WTC11 (cell line): ENCODE results near the gene LRRC17. TPM values are rescaled to one million over a fixed set of nuclear protein-coding genes. Genes with fewer than 3 reads are reported as not detected.

Source experiments
- ATAC-seq: fragments of 200-7000 bp; cut with Tn5 transposase; 2 replicates; pipeline ENCODE4 v1.10.0; 2021; ENCODE audit warnings: mild to moderate bottlenecking, moderate library complexity
- CTCF ChIA-PET: fragments of 300-600 bp; sonication (Branson Sonifier 250); formaldehyde crosslinking; loops from one replicate; lab custom pipeline; 2021; ENCODE audit warnings: antibody characterized with exemption; lab: Charles Lee
- POLR2A ChIA-PET: fragments of 350-600 bp; sonication (Branson Sonifier 250); formaldehyde crosslinking; loops from one replicate; lab custom pipeline; 2021; ENCODE audit warnings: antibody characterized with exemption; lab: Charles Lee
- DNase-seq: peaks from one replicate; pipeline ENCODE4 v3.0.0; 2021; ENCODE audit warnings: low spot score
- H3K27ac Mint-ChIP-seq: 2 replicates; pipeline ENCODE4 v1.8.0; 2021; ENCODE audit warnings: mixed read lengths
- H3K27me3 Mint-ChIP-seq: 2 replicates; pipeline ENCODE4 v1.8.0; 2021; ENCODE audit warnings: low read depth, mild to moderate bottlenecking, moderate library complexity, mixed read lengths
- H3K36me3 Mint-ChIP-seq: 2 replicates; pipeline ENCODE4 v1.8.0; 2021; ENCODE audit warnings: mixed read lengths
- H3K4me1 Mint-ChIP-seq: 2 replicates; pipeline ENCODE4 v1.8.0; 2022; ENCODE audit warnings: mixed read lengths
- H3K4me3 Mint-ChIP-seq: 2 replicates; pipeline ENCODE4 v1.8.0; 2021; ENCODE audit warnings: mild to moderate bottlenecking, moderate library complexity, mixed read lengths
- H3K9me3 Mint-ChIP-seq: 2 replicates; pipeline ENCODE4 v1.8.0; 2021; ENCODE audit warnings: mixed read lengths
- ARID4B ChIP-seq: sonication (generic); formaldehyde crosslinking; IDR thresholded peaks from 2 replicates; pipeline ENCODE4 v1.8.0; 2023; ENCODE audit warnings: missing genetic modification reagents, mild to moderate bottlenecking, borderline replicate concordance
- E2F4 ChIP-seq: sonication (generic); formaldehyde crosslinking; IDR thresholded peaks from 2 replicates; pipeline ENCODE4 v1.8.1; 2022; ENCODE audit warnings: low read depth, mild to moderate bottlenecking, moderate library complexity, missing genetic modification reagents, borderline replicate concordance
- EMX1 ChIP-seq: fragments of 250-450 bp; sonication (Bioruptor Pico); IDR thresholded peaks from 2 replicates; pipeline ENCODE4 v1.8.0; 2021; ENCODE audit warnings: mild to moderate bottlenecking
- GTF2I ChIP-seq: fragments of 250-450 bp; sonication (Bioruptor Pico); conservative IDR thresholded peaks from 2 replicates; pipeline ENCODE4 v1.4.0; 2021; ENCODE audit warnings: mild to moderate bottlenecking
- KAT7 ChIP-seq: sonication (generic); formaldehyde crosslinking; IDR thresholded peaks from 2 replicates; pipeline ENCODE4 v1.8.1; 2023; ENCODE audit warnings: missing genetic modification reagents, mild to moderate bottlenecking, borderline replicate concordance
- MAX ChIP-seq: sonication (generic); formaldehyde crosslinking; IDR thresholded peaks from 2 replicates; pipeline ENCODE4 v1.8.0; 2022; ENCODE audit warnings: mild to moderate bottlenecking, missing genetic modification reagents
- MLX ChIP-seq: sonication (generic); formaldehyde crosslinking; IDR thresholded peaks from 2 replicates; pipeline ENCODE4 v1.8.1; 2023; ENCODE audit warnings: mild to moderate bottlenecking, missing genetic modification reagents, moderate library complexity
- MXD4 ChIP-seq: fragments of 250-450 bp; sonication (Bioruptor Pico); IDR thresholded peaks from 2 replicates; pipeline ENCODE4 v1.8.0; 2021; ENCODE audit warnings: mild to moderate bottlenecking, moderate library complexity, borderline replicate concordance
- MYBL2 ChIP-seq: sonication (generic); formaldehyde crosslinking; IDR thresholded peaks from 2 replicates; pipeline ENCODE4 v1.8.1; 2023; ENCODE audit warnings: mild to moderate bottlenecking, moderate library complexity, missing genetic modification reagents
- NFYB ChIP-seq: sonication (generic); formaldehyde crosslinking; conservative IDR thresholded peaks from 2 replicates; pipeline ENCODE4 v1.8.0; 2022; ENCODE audit warnings: low read depth, missing genetic modification reagents
- NR1H2 ChIP-seq: sonication (generic); formaldehyde crosslinking; IDR thresholded peaks from 2 replicates; pipeline ENCODE4 v1.9.0; 2021; ENCODE audit warnings: mild to moderate bottlenecking, moderate library complexity, missing genetic modification reagents
- OVOL2 ChIP-seq: fragments of 250-450 bp; sonication (Bioruptor Pico); IDR thresholded peaks from 2 replicates; pipeline ENCODE4 v1.9.0; 2021; ENCODE audit warnings: mild to moderate bottlenecking, borderline replicate concordance
- RELA ChIP-seq: sonication (generic); formaldehyde crosslinking; IDR thresholded peaks from 2 replicates; pipeline ENCODE4 v1.8.1; 2022; ENCODE audit warnings: missing genetic modification reagents, mild to moderate bottlenecking, borderline replicate concordance
- SMAD3 ChIP-seq: sonication (generic); formaldehyde crosslinking; IDR thresholded peaks from 2 replicates; pipeline ENCODE4 v1.8.0; 2022; ENCODE audit warnings: missing genetic modification reagents, mild to moderate bottlenecking, borderline replicate concordance
- SOX15 ChIP-seq: fragments of 250-450 bp; sonication (Bioruptor Pico); IDR thresholded peaks from 2 replicates; pipeline ENCODE4 v1.9.0; 2021; ENCODE audit warnings: mild to moderate bottlenecking
- SP1 ChIP-seq: sonication (generic); formaldehyde crosslinking; conservative IDR thresholded peaks from 2 replicates; pipeline ENCODE4 v1.8.1; 2022; ENCODE audit warnings: missing genetic modification reagents
- TEAD1 ChIP-seq: sonication (generic); formaldehyde crosslinking; IDR thresholded peaks from 2 replicates; pipeline ENCODE4 v1.8.0; 2022; ENCODE audit warnings: mild to moderate bottlenecking, missing genetic modification reagents
- TEAD4 ChIP-seq: sonication (generic); formaldehyde crosslinking; IDR thresholded peaks from 2 replicates; pipeline ENCODE4 v1.8.0; 2022; ENCODE audit warnings: mild to moderate bottlenecking, missing genetic modification reagents
- USF1 ChIP-seq: sonication (generic); formaldehyde crosslinking; IDR thresholded peaks from 2 replicates; pipeline ENCODE4 v1.8.0; 2022; ENCODE audit warnings: mild to moderate bottlenecking, missing genetic modification reagents
- ZNF121 ChIP-seq: sonication (generic); formaldehyde crosslinking; IDR thresholded peaks from 2 replicates; pipeline ENCODE4 v1.8.0; 2023; ENCODE audit warnings: missing genetic modification reagents
- ZNF232 ChIP-seq: sonication (generic); formaldehyde crosslinking; IDR thresholded peaks from 2 replicates; pipeline ENCODE4 v1.8.0; 2022; ENCODE audit warnings: mild to moderate bottlenecking, missing genetic modification reagents
- ZNF281 ChIP-seq: sonication (generic); formaldehyde crosslinking; IDR thresholded peaks from 2 replicates; pipeline ENCODE4 v1.8.0; 2023; ENCODE audit warnings: mild to moderate bottlenecking, missing genetic modification reagents
- ZNF423 ChIP-seq: fragments of 250-450 bp; sonication (Bioruptor Pico); IDR thresholded peaks from 2 replicates; pipeline ENCODE4 v2.1.2; 2022; ENCODE audit warnings: mild to moderate bottlenecking, moderate library complexity
- ZNF512 ChIP-seq: sonication (generic); formaldehyde crosslinking; IDR thresholded peaks from 2 replicates; pipeline ENCODE4 v1.8.1; 2022; ENCODE audit warnings: missing genetic modification reagents, borderline replicate concordance
- total RNA-seq: library from RNA; stranded (reverse); gene quantifications from 3 replicates; pipeline ENCODE4 v1.2.3, GENCODE V29; 2021

Gene LRRC17
- total RNA-seq, 1 experiment from 2014 or later: 1.6 TPM

GRCh38 chr7:102967798-102968197, 55.0 kb downstream of the LRRC17 start:
- H3K36me3 Mint-ChIP-seq: no peaks in the 10 kb centered on the region
- no peak for DNase-seq
- ATAC-seq: no peak
- ChIA-PET CTCF (no interaction called here), POLR2A (no interaction called here)
- TF ChIP-seq ZNF281 (CRISPR knock-in tag): no peak
- TF ChIP-seq MYBL2 (CRISPR knock-in tag): no peak
- TF ChIP-seq NFYB: no peak
- no peak for TF ChIP-seq EMX1 (CRISPR knock-in tag)
- no peak for TF ChIP-seq SMAD3 (CRISPR knock-in tag)
- no peak for TF ChIP-seq OVOL2 (CRISPR knock-in tag)
- no peak for TF ChIP-seq RELA
- TF ChIP-seq GTF2I (CRISPR knock-in tag): no peak
- TF ChIP-seq ZNF121 (CRISPR knock-in tag): no peak
- TF ChIP-seq NR1H2 (CRISPR knock-in tag): no peak
- H3K4me1 Mint-ChIP-seq: no peaks in the 10 kb centered on the region
- H3K27me3 Mint-ChIP-seq: no peaks in the 10 kb centered on the region
- H3K4me3 Mint-ChIP-seq: no peak overlapping the region
- no peaks in the 10 kb centered on the region for H3K9me3 Mint-ChIP-seq
- no peak overlapping the region for H3K27ac Mint-ChIP-seq

- H3K27me3 Mint-ChIP-seq: no peaks in the 10 kb centered on the region
- H3K4me1 Mint-ChIP-seq: peaks cover 17% of the 10 kb centered on the region
- CTCF ChIA-PET: no interaction called here
- DNase-seq (no peak), ATAC-seq (no peak)
- no peaks in the 10 kb centered on the region for H3K9me3 Mint-ChIP-seq
- no peak overlapping the region for H3K4me3 Mint-ChIP-seq
- peak overlapping the region; percentile 48; the same call in 1 of the 2 replicates for H3K27ac Mint-ChIP-seq
- POLR2A ChIA-PET: no interaction called here
- H3K36me3 Mint-ChIP-seq: no peaks in the 10 kb centered on the region
- no peak for TF ChIP-seq MLX (CRISPR knock-in tag)
- TF ChIP-seq E2F4: no peak
- no peak for TF ChIP-seq ZNF423 (CRISPR knock-in tag)
- TF ChIP-seq KAT7 (CRISPR knock-in tag): no peak
- no peak for TF ChIP-seq MXD4
- no peak for TF ChIP-seq EMX1 (CRISPR knock-in tag)
- no peak for TF ChIP-seq SOX15 (CRISPR knock-in tag)
- no peak for TF ChIP-seq SP1 (CRISPR knock-in tag)
- no peak for TF ChIP-seq TEAD4
- no peak for TF ChIP-seq TEAD1 (CRISPR knock-in tag)
- no peak for TF ChIP-seq USF1
- no peak for TF ChIP-seq MAX (CRISPR knock-in tag)
- no peak for TF ChIP-seq MYBL2 (CRISPR knock-in tag)
- TF ChIP-seq ZNF512 (CRISPR knock-in tag): no peak
- no peak for TF ChIP-seq ARID4B (CRISPR knock-in tag)
- no peak for TF ChIP-seq ZNF232
Observed at GRCh38 chr7:102973096-102973802, 60.4 kb downstream of the LRRC17 start.
